Hepatocyte (in vitro differentiated cells): ENCODE measurements around the gene SLC2A13.

Experiments used
- CTCF ChIP-seq: fragments of 200-600 bp; sonication (generic); IDR thresholded peaks from 2 replicates; pipeline ENCODE4 v1.5.1; 2016; ENCODE audit warnings: antibody characterized with exemption, mild to moderate bottlenecking; ENCODE audit not compliant: poor library complexity
- EZH2 ChIP-seq: fragments of 200-600 bp; sonication (generic); IDR thresholded peaks from 2 replicates; pipeline ENCODE4 v1.6.1; 2016; ENCODE audit warnings: antibody characterized with exemption, mild to moderate bottlenecking, borderline replicate concordance

- TF ChIP-seq CTCF (no peak), EZH2 (no peak)
Measured at GRCh38 chr12:40105265-40105514, 691 bp downstream of the SLC2A13 start.
